GM12878 (cell line): ENCODE data around the gene HOXC9.

Experiments used
- CHD2 ChIP-seq: IDR thresholded peaks from 2 replicates; pipeline ENCODE4 v1.6.1; 2011; ENCODE audit warnings: low read depth, low read length, improper control_type of control experiment, borderline replicate concordance
- CHD4 ChIP-seq: fragments of 200-600 bp; sonication (generic); IDR thresholded peaks from 2 replicates; pipeline ENCODE4 v1.6.1; 2016; ENCODE audit warnings: mild to moderate bottlenecking
- CTCF ChIP-seq, 3 experiments: IDR thresholded peaks in 2 of 3; conservative IDR thresholded peaks in 1 of 3; 2 replicates each; pipeline ENCODE4 v1.5.1; 2011; ENCODE audit warnings: low read depth in 3 of 3, low read length in 3 of 3, mild to moderate bottlenecking in 3 of 3, control low read depth in 2 of 3, moderate library complexity in 2 of 3, inconsistent platforms in 1 of 3, mixed read lengths in 1 of 3; ENCODE audit not compliant: control insufficient read depth in 2 of 3, insufficient read depth in 1 of 3; ENCODE audit errors: extremely low read depth in 1 of 3
- EP300 ChIP-seq, 2 experiments: fragments of 150-350 bp in 1 of 2; IDR thresholded peaks; 2 replicates each; pipeline ENCODE4 v1.6.1; 2011 to 2012; ENCODE audit warnings: low read depth in 2 of 2, low read length in 2 of 2, borderline replicate concordance in 1 of 2, improper control_type of control experiment in 1 of 2, inconsistent platforms in 1 of 2; ENCODE audit not compliant: control insufficient read depth in 1 of 2
- IRF4 ChIP-seq: IDR thresholded peaks from 2 replicates; pipeline ENCODE4 v1.6.1; 2011; ENCODE audit warnings: low read depth, low read length
- MXI1 ChIP-seq: fragments of 150-350 bp; IDR thresholded peaks from 2 replicates; pipeline ENCODE4 v1.6.1; 2011; ENCODE audit warnings: low read depth, mild to moderate bottlenecking, inconsistent platforms, low read length, improper control_type of control experiment
- POLR2A ChIP-seq: IDR thresholded peaks from 2 replicates; pipeline ENCODE4 v1.6.1; 2011; ENCODE audit warnings: low read depth, mild to moderate bottlenecking, low read length
- RAD51 ChIP-seq: fragments of 450-650 bp; IDR thresholded peaks from 2 replicates; pipeline ENCODE4 v1.6.1; 2016; ENCODE audit warnings: moderate library complexity, mild to moderate bottlenecking, inconsistent platforms
- RUNX3 ChIP-seq: IDR thresholded peaks from 2 replicates; pipeline ENCODE4 v1.6.1; 2012; ENCODE audit warnings: low read length, inconsistent platforms
- ZSCAN29 ChIP-seq: fragments of 450-650 bp; IDR thresholded peaks from 2 replicates; pipeline ENCODE4 v1.6.1; 2017; ENCODE audit warnings: mild to moderate bottlenecking, moderate library complexity

DNA sequence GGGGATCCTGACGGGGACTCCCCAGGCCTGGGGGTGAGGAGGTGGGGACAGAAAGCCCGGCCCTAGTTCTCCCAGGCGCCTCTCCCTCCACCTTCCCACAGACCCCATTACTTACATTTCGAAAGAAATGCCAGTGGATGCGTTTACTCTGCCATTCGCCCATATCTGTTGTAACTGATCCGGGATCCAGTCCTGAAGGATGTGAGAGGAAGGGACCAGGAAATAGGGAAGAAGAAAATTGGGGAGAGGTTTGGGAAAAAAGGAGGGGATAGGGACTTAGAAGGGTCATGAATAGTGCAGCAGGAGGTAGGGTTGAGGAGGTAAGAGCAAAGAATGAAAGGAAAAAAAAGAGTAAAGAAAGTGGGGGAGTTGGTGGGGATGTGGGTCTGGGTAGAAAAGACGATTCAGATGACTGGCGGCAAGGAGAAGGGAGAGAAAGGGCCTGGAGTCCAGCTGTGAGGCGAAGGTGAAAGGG lies 44.1 kb upstream of the HOXC9 start:
- TF ChIP-seq RUNX3 (no peak), IRF4 (no peak), CTCF (IDR thresholded peaks at IDR 0.05 in 2 of 3, conservative IDR thresholded peaks at IDR 0.05 in 1 of 3; ENCODE audit: control insufficient read depth in 2 of 3, extremely low read depth in 1 of 3, insufficient read depth in 1 of 3, low read depth in 3 of 3, low read length in 3 of 3) (no peak), EP300 (IDR thresholded peaks at IDR 0.05; ENCODE audit: borderline replicate concordance in 1 of 2, control insufficient read depth in 1 of 2, low read depth in 2 of 2, low read length in 2 of 2) (no peak), ZSCAN29 (no peak), POLR2A (no peak), RAD51 (no peak), CHD4 (no peak), CHD2 (no peak), MXI1 (no peak)
